ENCODE measurements around the gene AJAP1. TPM values are rescaled to one million over a fixed set of nuclear protein-coding genes. Genes with fewer than 3 reads are reported as not detected.

The AJAP1 gene
- total and polyA plus RNA-seq, 2 of the 13 experiments (the other 11 are each of a cell fraction or from before 2014, with no cell fraction given) = not detected

DNA sequence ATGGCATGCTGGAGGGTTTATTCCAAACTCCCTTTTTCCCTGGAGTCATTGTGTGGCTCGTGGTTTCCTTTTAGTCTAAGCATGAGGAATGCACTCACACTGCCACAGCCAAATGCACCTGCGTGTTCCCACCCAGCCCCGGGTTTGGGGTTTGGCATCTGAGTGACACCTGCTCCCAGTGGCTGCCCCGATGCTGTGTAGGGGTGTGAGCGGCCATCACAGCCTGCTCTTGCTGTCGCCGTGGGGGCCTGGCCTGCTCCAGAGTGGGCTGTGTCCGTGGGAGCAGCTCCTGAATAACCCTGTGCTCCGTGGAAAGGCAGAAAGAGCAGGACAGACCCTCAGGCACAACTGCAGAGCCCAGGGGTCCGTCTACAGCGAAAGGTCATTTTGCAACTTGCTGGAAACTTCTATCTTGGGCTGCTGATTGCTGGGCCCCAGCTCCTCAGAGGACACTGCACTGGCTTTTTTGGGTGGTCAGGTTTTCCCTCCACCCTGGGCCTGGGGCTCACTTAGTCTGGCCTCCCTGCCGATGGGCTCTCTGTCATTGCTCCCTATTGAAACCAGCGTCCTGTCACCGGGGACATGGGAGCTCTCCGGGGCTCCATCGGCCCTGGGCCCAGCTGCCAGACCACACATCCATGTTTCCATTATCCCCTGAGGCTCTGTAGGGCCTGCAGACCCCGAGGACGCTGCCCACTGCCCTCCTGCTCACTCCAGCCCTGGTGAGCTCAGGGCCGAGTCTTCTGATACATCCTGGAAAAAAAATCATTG lies 74.1 kb downstream of the AJAP1 start:
- no TSS peak for BruUV-seq (replicated peaks)
- Histone ChIP-seq H3K9ac (ENCODE audit: insufficient read depth, low read depth, low read length) (no peak overlapping the region), H3K27me3 (ENCODE audit: control insufficient read depth in 1 of 2, insufficient read depth in 2 of 2, low read length in 2 of 2) (peaks cover 0 to 3% of the 10 kb centered on the region in 2 experiments; a peak in 1 of 5 replicates), H3K4me2 (ENCODE audit: low read depth, low read length) (no peak overlapping the region), H3K36me3 (replicated peaks in 1 of 2; ENCODE audit: control insufficient read depth in 1 of 2, insufficient read depth in 2 of 2, low read length in 2 of 2) (no peaks in the 10 kb centered on the region), H3K4me1 (ENCODE audit: insufficient read depth, low read length) (no peaks in the 10 kb centered on the region), H3K9me3 (ENCODE audit: low read length) (no peaks in the 10 kb centered on the region), H3K27ac (ENCODE audit: extremely low read length, insufficient read depth, low read length) (no peak overlapping the region), H2AFZ (ENCODE audit: low read length) (no peak overlapping the region), H4K20me1 (ENCODE audit: insufficient read depth, low read length) (no peaks in the 10 kb centered on the region), H3K79me2 (ENCODE audit: insufficient read depth, low read length) (no peaks in the 10 kb centered on the region), H3K4me3 (replicated peaks in 1 of 3; ENCODE audit: insufficient read depth in 1 of 3, low read depth in 2 of 3, low read length in 3 of 3) (no peak overlapping the region)
- in situ Hi-C loops (cut with HindIII; ENCODE audit: extremely low pct_ligation_motif_present, low pct_unique_long_range_greater_than_20kb) = no loop called here
- TF ChIP-seq ZNF652 (CRISPR knock-in tag; IDR thresholded peaks at IDR 0.05; ENCODE audit: borderline replicate concordance, low read depth) (no peak), RFX5 (IDR thresholded peaks at IDR 0.05; ENCODE audit: low read depth, low read length) (no peak), MTA1 (CRISPR knock-in tag; IDR thresholded peaks at IDR 0.05; ENCODE audit: borderline replicate concordance) (no peak), TMF1 (CRISPR knock-in tag; IDR thresholded peaks at IDR 0.05; ENCODE audit: low read depth) (no peak)
- TF ChIP-seq, protein P1, sequence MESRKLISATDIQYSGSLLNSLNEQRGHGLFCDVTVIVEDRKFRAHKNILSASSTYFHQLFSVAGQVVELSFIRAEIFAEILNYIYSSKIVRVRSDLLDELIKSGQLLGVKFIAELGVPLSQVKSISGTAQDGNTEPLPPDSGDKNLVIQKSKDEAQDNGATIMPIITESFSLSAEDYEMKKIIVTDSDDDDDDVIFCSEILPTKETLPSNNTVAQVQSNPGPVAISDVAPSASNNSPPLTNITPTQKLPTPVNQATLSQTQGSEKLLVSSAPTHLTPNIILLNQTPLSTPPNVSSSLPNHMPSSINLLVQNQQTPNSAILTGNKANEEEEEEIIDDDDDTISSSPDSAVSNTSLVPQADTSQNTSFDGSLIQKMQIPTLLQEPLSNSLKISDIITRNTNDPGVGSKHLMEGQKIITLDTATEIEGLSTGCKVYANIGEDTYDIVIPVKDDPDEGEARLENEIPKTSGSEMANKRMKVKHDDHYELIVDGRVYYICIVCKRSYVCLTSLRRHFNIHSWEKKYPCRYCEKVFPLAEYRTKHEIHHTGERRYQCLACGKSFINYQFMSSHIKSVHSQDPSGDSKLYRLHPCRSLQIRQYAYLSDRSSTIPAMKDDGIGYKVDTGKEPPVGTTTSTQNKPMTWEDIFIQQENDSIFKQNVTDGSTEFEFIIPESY (CRISPR knock-in tag; IDR thresholded peaks at IDR 0.05) = no peak
- POLR2A ChIA-PET = no interaction called here
- no peak for FAIRE-seq
- CTCF ChIA-PET (ENCODE audit: low intra/inter-chr PET ratio, low total read pairs) = no interaction called here
- no peak for ATAC-seq
- DNase-seq (ENCODE audit: low spot score) = no peak
- WGBS (ENCODE audit: low lambda C conversion rate) = 11% methylated on average over 4 of the region's 19 CpGs
- intact Hi-C loops (cut with micrococcal nuclease; ENCODE audit: unreplicated experiment) = no loop called here

DNA sequence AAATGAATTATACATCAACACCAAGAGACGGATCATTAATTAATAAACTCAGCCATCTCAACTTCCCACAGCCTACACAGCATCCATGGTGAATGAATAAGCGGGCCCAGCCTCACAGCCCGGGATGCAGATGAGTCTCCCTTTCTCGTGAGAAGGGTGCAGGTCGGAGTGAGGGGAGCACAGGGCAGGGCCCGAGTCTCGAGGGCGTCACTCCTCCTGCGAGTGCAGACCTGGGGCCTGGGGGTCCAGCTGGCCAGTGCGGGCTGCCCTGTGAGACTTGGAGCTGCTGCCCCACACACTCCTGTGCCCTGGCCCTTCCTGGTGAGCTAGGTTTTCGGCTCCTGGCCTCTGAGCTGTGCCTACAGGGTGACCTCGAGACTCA lies 74.7 kb downstream of the AJAP1 start:
- no TSS peak for BruUV-seq (replicated peaks)
- in situ Hi-C loops (cut with HindIII; ENCODE audit: extremely low pct_ligation_motif_present, low pct_unique_long_range_greater_than_20kb) (no loop called here), intact Hi-C loops (cut with micrococcal nuclease; ENCODE audit: unreplicated experiment) (no loop called here)
- ChIA-PET CTCF (ENCODE audit: low intra/inter-chr PET ratio, low total read pairs) (no interaction called here), POLR2A (no interaction called here)
- no peak overlapping the region for H3K4me2 ChIP-seq (ENCODE audit: low read depth, low read length)
- no peaks in the 10 kb centered on the region for H3K9me3 ChIP-seq (ENCODE audit: low read length)
- H3K27ac ChIP-seq (ENCODE audit: extremely low read length, insufficient read depth, low read length) = no peak overlapping the region
- FAIRE-seq (no peak), DNase-seq (ENCODE audit: low spot score) (no peak), ATAC-seq (no peak)
- no peaks in the 10 kb centered on the region for H3K36me3 ChIP-seq (replicated peaks in 1 of 2; ENCODE audit: control insufficient read depth in 1 of 2, insufficient read depth in 2 of 2, low read length in 2 of 2)
- H3K4me3 ChIP-seq (replicated peaks in 1 of 3; ENCODE audit: insufficient read depth in 1 of 3, low read depth in 2 of 3, low read length in 3 of 3) = no peak overlapping the region
- TF ChIP-seq GTF3A (CRISPR knock-in tag; conservative IDR thresholded peaks at IDR 0.05) = no peak
- TF ChIP-seq PAWR (CRISPR knock-in tag; IDR thresholded peaks at IDR 0.05; ENCODE audit: borderline replicate concordance) = no peak
- no peak for TF ChIP-seq HNF4A (CRISPR knock-in tag; IDR thresholded peaks at IDR 0.05)
- TF ChIP-seq RBM22 (optimal IDR thresholded peaks at IDR 0.05; ENCODE audit: low read length) = no peak
- TF ChIP-seq, protein P2, sequence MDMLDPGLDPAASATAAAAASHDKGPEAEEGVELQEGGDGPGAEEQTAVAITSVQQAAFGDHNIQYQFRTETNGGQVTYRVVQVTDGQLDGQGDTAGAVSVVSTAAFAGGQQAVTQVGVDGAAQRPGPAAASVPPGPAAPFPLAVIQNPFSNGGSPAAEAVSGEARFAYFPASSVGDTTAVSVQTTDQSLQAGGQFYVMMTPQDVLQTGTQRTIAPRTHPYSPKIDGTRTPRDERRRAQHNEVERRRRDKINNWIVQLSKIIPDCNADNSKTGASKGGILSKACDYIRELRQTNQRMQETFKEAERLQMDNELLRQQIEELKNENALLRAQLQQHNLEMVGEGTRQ (IDR thresholded peaks at IDR 0.05; ENCODE audit: low read depth, low read length) = no peak
- TF ChIP-seq, protein P2 (CRISPR knock-in tag; IDR thresholded peaks at IDR 0.05; ENCODE audit: borderline replicate concordance) = no peak
- no peak for TF ChIP-seq ZNF331 (CRISPR knock-in tag; IDR thresholded peaks at IDR 0.05)
- no peak for TF ChIP-seq AGO1 (IDR thresholded peaks at IDR 0.05; ENCODE audit: low read depth, low read length, poor library complexity, severe bottlenecking)
- H3K79me2 ChIP-seq (ENCODE audit: insufficient read depth, low read length) = no peaks in the 10 kb centered on the region
- WGBS (ENCODE audit: low lambda C conversion rate) = 46% methylated on average over 5 of the region's 12 CpGs
- H4K20me1 ChIP-seq (ENCODE audit: insufficient read depth, low read length) = no peaks in the 10 kb centered on the region
- peaks cover 0 to 2% of the 10 kb centered on the region in 2 experiments; a peak in 2 of 5 replicates for H3K27me3 ChIP-seq (ENCODE audit: control insufficient read depth in 1 of 2, insufficient read depth in 2 of 2, low read length in 2 of 2)
- no peak overlapping the region for H2AFZ ChIP-seq (ENCODE audit: low read length)
- H3K4me1 ChIP-seq (ENCODE audit: insufficient read depth, low read length) = no peaks in the 10 kb centered on the region
- no peak overlapping the region for H3K9ac ChIP-seq (ENCODE audit: insufficient read depth, low read depth, low read length)
